ENCODE data around the gene MRPS11. TPM values are rescaled to one million over a fixed set of nuclear protein-coding genes. Genes with fewer than 3 reads are reported as not detected.
"Not testable (repeated sequence)": the region's sequence is repeated elsewhere in the genome, so short reads cannot be mapped to it uniquely, and the experiment has no call there.

MRPS11 gene
- total and polyA plus RNA-seq, 2 donors: 38.5 to 59.6 TPM

DNA sequence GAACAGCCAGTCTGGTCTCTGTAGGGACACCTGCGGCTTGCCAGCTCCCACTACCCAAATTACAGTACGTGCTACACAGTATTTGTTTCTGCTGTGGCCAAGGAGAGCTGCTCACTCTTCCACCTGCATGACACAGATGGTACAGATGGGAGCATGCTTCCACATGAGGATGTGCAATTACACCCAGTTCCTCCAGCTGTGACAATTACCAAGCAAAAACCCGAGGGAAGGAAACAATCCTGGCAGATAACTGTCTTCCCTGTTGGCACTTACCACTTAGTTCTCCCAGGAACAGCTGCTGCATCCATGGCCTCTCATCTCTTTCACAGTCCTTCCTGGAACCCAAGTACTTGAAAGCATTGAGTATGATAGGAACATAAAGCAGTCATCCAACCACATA lies 44.6 kb downstream of the MRPS11 start:
- Histone ChIP-seq H3K27ac (ENCODE audit: low read depth in 1 of 2, low read length in 1 of 2) (no peak overlapping the region), H3K4me1 (ENCODE audit: control insufficient read depth in 2 of 2, insufficient read depth in 2 of 2, low read length in 2 of 2) (no peaks in the 10 kb centered on the region), H3K4me3 (ENCODE audit: low read length in 2 of 2) (no peak overlapping the region), H3K36me3 (ENCODE audit: control insufficient read depth in 2 of 2, insufficient read depth in 2 of 2, low read length in 1 of 2) (peaks cover 2 to 11% of the 10 kb centered on the region in 2 donors), H3K27me3 (ENCODE audit: control insufficient read depth in 2 of 2, insufficient read depth in 1 of 2, low read length in 1 of 2) (no peaks in the 10 kb centered on the region), H3K9me3 (ENCODE audit: control insufficient read depth in 2 of 2, insufficient read depth in 1 of 2, low read length in 1 of 2) (no peaks in the 10 kb centered on the region)
- no peak for DNase-seq (ENCODE audit: low read depth in 6 of 9, low spot score in 9 of 9)
- WGBS: 94% methylated on average over 3 of the region's 3 CpGs

DNA sequence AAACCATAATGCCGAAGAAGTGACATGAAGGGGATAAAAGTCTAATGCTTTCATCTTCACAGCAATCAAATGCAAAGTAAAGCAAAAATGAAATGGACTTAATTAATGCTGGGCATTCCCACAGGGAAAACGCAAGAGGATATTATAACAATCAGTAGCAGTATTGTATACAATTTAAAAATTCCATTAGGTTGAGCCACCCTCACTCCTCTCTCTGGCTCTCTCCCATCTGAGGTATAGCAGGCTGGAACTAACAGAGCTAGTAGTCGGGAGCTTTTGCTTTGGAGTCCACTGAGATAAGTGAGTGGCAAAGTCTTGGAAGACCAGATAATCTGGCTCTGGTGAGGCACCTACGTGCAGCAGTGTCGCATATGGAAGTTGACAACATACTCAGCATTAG lies 45.1 kb downstream of the MRPS11 start:
- no peaks in the 10 kb centered on the region for H3K27me3 ChIP-seq (ENCODE audit: control insufficient read depth in 2 of 2, insufficient read depth in 1 of 2, low read length in 1 of 2)
- no peaks in the 10 kb centered on the region for H3K9me3 ChIP-seq (ENCODE audit: control insufficient read depth in 2 of 2, insufficient read depth in 1 of 2, low read length in 1 of 2)
- no peaks in the 10 kb centered on the region for H3K4me1 ChIP-seq (ENCODE audit: control insufficient read depth in 2 of 2, insufficient read depth in 2 of 2, low read length in 2 of 2)
- no peak overlapping the region for H3K27ac ChIP-seq (ENCODE audit: low read depth in 1 of 2, low read length in 1 of 2)
- 99% methylated on average over 5 of the region's 5 CpGs for WGBS
- H3K36me3 ChIP-seq (ENCODE audit: control insufficient read depth in 2 of 2, insufficient read depth in 2 of 2, low read length in 1 of 2): peaks cover 2 to 8% of the 10 kb centered on the region in 2 donors
- no peak overlapping the region for H3K4me3 ChIP-seq (ENCODE audit: low read length in 2 of 2)
- DNase-seq (ENCODE audit: low read depth in 6 of 9, low spot score in 9 of 9): no peak

DNA sequence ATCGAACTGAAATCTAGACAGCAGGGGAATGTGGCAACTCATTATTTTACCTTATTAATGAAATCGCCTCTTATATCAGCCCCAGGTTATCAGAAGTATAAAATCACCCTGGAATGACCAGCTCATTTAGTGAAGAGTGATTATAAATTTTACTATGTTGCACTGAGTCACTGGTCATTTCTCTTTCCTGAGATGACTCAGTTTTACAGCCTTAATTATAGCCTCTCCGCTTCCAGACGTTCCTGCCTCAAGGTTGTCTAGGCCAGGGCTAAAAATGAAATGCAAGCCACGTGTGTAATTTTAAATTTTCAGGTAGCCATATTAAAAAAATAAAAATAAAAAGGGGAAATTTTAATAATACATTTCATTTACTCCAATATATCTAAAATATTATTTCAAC lies 45.7 kb downstream of the MRPS11 start:
- DNase-seq (ENCODE audit: low read depth in 6 of 9, low spot score in 9 of 9): no peak
- no peaks in the 10 kb centered on the region for H3K4me1 ChIP-seq (ENCODE audit: control insufficient read depth in 2 of 2, insufficient read depth in 2 of 2, low read length in 2 of 2)
- 96% methylated on average over 5 of the region's 5 CpGs for WGBS
- no peak overlapping the region for H3K27ac ChIP-seq (ENCODE audit: low read depth in 1 of 2, low read length in 1 of 2)
- peaks cover 2 to 8% of the 10 kb centered on the region in 2 donors for H3K36me3 ChIP-seq (ENCODE audit: control insufficient read depth in 2 of 2, insufficient read depth in 2 of 2, low read length in 1 of 2)
- H3K4me3 ChIP-seq (ENCODE audit: low read length in 2 of 2): no peak overlapping the region
- no peaks in the 10 kb centered on the region for H3K9me3 ChIP-seq (ENCODE audit: control insufficient read depth in 2 of 2, insufficient read depth in 1 of 2, low read length in 1 of 2)
- H3K27me3 ChIP-seq (ENCODE audit: control insufficient read depth in 2 of 2, insufficient read depth in 1 of 2, low read length in 1 of 2): no peaks in the 10 kb centered on the region

DNA sequence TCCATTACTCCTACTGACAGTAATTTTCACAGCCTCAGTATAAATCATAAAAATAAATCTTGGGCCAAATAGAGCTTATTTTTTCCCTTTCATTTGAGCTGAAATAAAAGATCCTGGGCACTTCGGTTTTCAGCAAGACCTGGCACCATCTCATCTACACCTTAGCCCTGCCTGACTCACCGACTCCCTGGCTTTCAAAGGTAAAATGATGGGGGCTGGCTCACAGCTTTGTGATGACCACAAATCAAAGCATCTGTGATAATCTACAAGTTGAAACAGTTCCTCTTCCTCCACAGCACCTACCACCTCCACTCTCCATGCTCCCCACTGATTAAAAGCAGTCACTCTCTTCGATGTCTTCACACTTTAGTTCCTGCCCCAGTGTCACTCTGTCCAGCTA lies 51.4 kb downstream of the MRPS11 start:
- H3K36me3 ChIP-seq (ENCODE audit: control insufficient read depth in 2 of 2, insufficient read depth in 2 of 2, low read length in 1 of 2): no peaks in the 10 kb centered on the region

DNA sequence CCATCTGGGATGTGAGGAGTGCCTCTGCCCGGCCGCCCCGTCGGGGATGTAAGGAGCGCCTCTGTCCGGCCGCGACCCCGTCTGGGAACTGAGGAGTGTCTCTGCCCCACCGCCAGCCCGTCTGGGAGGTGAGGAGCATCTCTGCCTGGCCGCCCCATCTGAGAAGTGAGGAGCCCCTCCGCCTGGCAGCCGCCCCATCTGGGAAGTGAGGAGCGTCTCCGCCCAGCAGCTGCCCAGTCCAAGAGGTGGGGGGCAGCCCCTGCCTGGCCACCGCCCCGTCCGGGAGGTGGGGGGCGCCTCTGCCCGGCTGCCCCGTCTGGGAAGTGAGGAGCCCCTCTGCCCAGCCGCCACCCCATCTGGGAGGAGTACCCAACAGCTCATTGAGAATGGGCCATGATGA lies 56.6 kb downstream of the MRPS11 start:
- H3K36me3 ChIP-seq (ENCODE audit: control insufficient read depth in 2 of 2, insufficient read depth in 2 of 2, low read length in 1 of 2): peaks cover 5 to 16% of the 10 kb centered on the region in 2 donors
- not testable (repeated sequence) for DNase-seq (ENCODE audit: low read depth in 6 of 9, low spot score in 9 of 9); H3K4me1 ChIP-seq (ENCODE audit: control insufficient read depth in 2 of 2, insufficient read depth in 2 of 2, low read length in 2 of 2); H3K4me3 ChIP-seq (ENCODE audit: low read length in 2 of 2); H3K27ac ChIP-seq (ENCODE audit: low read depth in 1 of 2, low read length in 1 of 2); H3K9me3 ChIP-seq (ENCODE audit: control insufficient read depth in 2 of 2, insufficient read depth in 1 of 2, low read length in 1 of 2); H3K27me3 ChIP-seq (ENCODE audit: control insufficient read depth in 2 of 2, insufficient read depth in 1 of 2, low read length in 1 of 2)
- WGBS: 97% methylated on average over 23 of the region's 23 CpGs

More for the DNA sequence above, 51.4 kb downstream of the MRPS11 start:
- no peak overlapping the region for H3K27ac ChIP-seq (ENCODE audit: low read depth in 1 of 2, low read length in 1 of 2)
- no peak overlapping the region for H3K4me3 ChIP-seq (ENCODE audit: low read length in 2 of 2)
- WGBS: 94% methylated on average over 3 of the region's 3 CpGs
- DNase-seq (ENCODE audit: low read depth in 6 of 9, low spot score in 9 of 9): no peak
- no peaks in the 10 kb centered on the region for H3K27me3 ChIP-seq (ENCODE audit: control insufficient read depth in 2 of 2, insufficient read depth in 1 of 2, low read length in 1 of 2)
- H3K9me3 ChIP-seq (ENCODE audit: control insufficient read depth in 2 of 2, insufficient read depth in 1 of 2, low read length in 1 of 2): no peaks in the 10 kb centered on the region
- no peaks in the 10 kb centered on the region for H3K4me1 ChIP-seq (ENCODE audit: control insufficient read depth in 2 of 2, insufficient read depth in 2 of 2, low read length in 2 of 2)

DNA sequence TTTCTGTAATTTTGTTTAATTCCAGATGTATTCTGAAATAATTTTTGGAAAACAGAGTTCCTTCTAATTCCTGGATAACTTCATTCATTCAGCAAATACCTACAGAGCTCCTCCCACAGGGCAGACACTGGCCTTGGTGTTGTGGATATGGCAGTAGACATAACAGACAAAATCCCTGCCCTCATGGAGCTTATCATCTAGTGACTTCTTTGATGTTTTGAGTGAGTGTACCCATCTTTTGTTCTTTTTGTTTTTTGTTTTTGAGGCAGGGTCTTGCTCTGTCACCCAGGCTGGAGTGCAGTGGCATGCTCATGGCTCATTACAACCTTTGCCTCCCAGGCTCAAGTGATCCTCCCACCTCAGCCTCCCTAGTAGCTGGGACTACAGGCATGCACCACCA lies 57.9 kb downstream of the MRPS11 start:
- no peak overlapping the region for H3K4me3 ChIP-seq (ENCODE audit: low read length in 2 of 2)
- H3K4me1 ChIP-seq (ENCODE audit: control insufficient read depth in 2 of 2, insufficient read depth in 2 of 2, low read length in 2 of 2): no peaks in the 10 kb centered on the region
- peaks cover 5 to 18% of the 10 kb centered on the region in 2 donors for H3K36me3 ChIP-seq (ENCODE audit: control insufficient read depth in 2 of 2, insufficient read depth in 2 of 2, low read length in 1 of 2)
- no peaks in the 10 kb centered on the region for H3K9me3 ChIP-seq (ENCODE audit: control insufficient read depth in 2 of 2, insufficient read depth in 1 of 2, low read length in 1 of 2)
- no peak for DNase-seq (ENCODE audit: low read depth in 6 of 9, low spot score in 9 of 9)
- no peak overlapping the region for H3K27ac ChIP-seq (ENCODE audit: low read depth in 1 of 2, low read length in 1 of 2)
- no peaks in the 10 kb centered on the region for H3K27me3 ChIP-seq (ENCODE audit: control insufficient read depth in 2 of 2, insufficient read depth in 1 of 2, low read length in 1 of 2)

DNA sequence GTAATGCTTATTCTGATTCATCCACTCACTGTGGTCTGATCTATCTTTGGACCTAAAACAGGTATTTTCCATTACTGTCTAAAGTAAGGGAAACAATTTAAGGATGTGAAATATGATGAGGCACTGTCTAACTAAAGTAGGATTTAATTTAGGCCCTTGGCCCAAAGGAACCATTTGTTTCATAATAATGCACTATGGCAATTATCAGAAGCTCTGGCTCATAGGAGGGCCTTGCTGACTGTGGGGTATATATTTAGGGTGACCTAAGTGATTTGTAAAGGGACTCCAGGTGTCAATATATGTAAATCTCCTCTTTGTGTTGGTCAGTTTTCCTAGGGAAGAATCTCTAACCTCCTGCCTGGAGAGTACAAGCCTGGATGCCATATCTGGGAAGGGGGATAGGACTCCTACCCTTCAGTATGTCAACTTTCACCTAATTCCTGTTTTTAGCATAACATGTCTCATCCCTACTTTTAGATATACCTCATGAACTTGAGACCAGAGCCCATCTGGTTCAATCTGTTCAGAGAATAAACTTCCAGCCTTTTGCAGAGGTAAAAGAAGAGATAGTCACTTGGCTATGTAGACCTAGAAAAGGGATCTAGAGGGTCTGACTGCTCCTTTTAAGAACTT lies 58.9 kb downstream of the MRPS11 start:
- H3K4me1 ChIP-seq (ENCODE audit: control insufficient read depth in 2 of 2, insufficient read depth in 2 of 2, low read length in 2 of 2): no peaks in the 10 kb centered on the region
- no peaks in the 10 kb centered on the region for H3K9me3 ChIP-seq (ENCODE audit: control insufficient read depth in 2 of 2, insufficient read depth in 1 of 2, low read length in 1 of 2)
- H3K27me3 ChIP-seq (ENCODE audit: control insufficient read depth in 2 of 2, insufficient read depth in 1 of 2, low read length in 1 of 2): no peaks in the 10 kb centered on the region
- no peak for DNase-seq (ENCODE audit: low read depth in 6 of 9, low spot score in 9 of 9)
- H3K36me3 ChIP-seq (ENCODE audit: control insufficient read depth in 2 of 2, insufficient read depth in 2 of 2, low read length in 1 of 2): peaks cover 15 to 26% of the 10 kb centered on the region in 2 donors
- H3K4me3 ChIP-seq (ENCODE audit: low read length in 2 of 2): no peak overlapping the region
- H3K27ac ChIP-seq (ENCODE audit: low read depth in 1 of 2, low read length in 1 of 2): no peak overlapping the region

DNA sequence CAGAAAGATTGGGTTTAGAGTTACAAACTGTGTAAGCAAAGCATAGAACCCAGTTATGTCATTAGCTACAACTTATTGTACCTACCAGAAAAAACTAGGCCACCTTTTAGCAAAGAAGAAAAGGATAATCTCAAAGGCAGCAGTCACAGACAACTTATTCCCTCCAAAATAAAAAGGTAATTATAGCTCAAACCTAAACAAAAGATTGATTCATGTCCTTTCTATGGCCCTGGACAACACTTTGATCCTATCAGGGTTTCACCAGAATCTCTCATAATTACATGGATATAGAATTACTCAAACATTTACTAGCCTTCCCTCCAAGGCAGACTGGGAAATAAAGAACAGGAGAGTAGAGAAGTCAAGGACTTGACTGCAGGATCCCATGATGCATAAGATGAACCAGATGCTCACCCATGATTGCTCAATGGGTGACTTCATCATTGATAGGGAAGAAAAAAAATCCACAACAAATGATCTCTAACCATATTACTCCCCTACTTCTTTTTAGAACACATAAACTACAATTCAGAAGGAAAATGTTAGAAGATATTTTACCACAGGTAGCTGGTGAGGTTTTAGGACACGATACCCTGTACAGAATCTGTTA lies 61.6 kb downstream of the MRPS11 start:
- no peaks in the 10 kb centered on the region for H3K9me3 ChIP-seq (ENCODE audit: control insufficient read depth in 2 of 2, insufficient read depth in 1 of 2, low read length in 1 of 2)
- no peak for DNase-seq (ENCODE audit: low read depth in 6 of 9, low spot score in 9 of 9)
- no peaks in the 10 kb centered on the region for H3K27me3 ChIP-seq (ENCODE audit: control insufficient read depth in 2 of 2, insufficient read depth in 1 of 2, low read length in 1 of 2)
- 97% methylated on average over 1 of the region's 1 CpG for WGBS
- H3K4me3 ChIP-seq (ENCODE audit: low read length in 2 of 2): no peak overlapping the region
- no peak overlapping the region for H3K27ac ChIP-seq (ENCODE audit: low read depth in 1 of 2, low read length in 1 of 2)
- no peaks in the 10 kb centered on the region for H3K4me1 ChIP-seq (ENCODE audit: control insufficient read depth in 2 of 2, insufficient read depth in 2 of 2, low read length in 2 of 2)
- H3K36me3 ChIP-seq (ENCODE audit: control insufficient read depth in 2 of 2, insufficient read depth in 2 of 2, low read length in 1 of 2): peaks cover 16 to 26% of the 10 kb centered on the region in 2 donors
